ENCODE measurements around the gene CRYBB2. TPM values are rescaled to one million over a fixed set of nuclear protein-coding genes. Genes with fewer than 3 reads are reported as not detected.
A peak's percentile ranks its signal among the peaks of the same experiment; 100 is the strongest.
"Not testable (repeated sequence)": the region's sequence is repeated elsewhere in the genome, so short reads cannot be mapped to it uniquely, and the experiment has no call there.

The CRYBB2 gene, protein sequence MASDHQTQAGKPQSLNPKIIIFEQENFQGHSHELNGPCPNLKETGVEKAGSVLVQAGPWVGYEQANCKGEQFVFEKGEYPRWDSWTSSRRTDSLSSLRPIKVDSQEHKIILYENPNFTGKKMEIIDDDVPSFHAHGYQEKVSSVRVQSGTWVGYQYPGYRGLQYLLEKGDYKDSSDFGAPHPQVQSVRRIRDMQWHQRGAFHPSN
- total RNA-seq = not detected in 2 replicates

DNA sequence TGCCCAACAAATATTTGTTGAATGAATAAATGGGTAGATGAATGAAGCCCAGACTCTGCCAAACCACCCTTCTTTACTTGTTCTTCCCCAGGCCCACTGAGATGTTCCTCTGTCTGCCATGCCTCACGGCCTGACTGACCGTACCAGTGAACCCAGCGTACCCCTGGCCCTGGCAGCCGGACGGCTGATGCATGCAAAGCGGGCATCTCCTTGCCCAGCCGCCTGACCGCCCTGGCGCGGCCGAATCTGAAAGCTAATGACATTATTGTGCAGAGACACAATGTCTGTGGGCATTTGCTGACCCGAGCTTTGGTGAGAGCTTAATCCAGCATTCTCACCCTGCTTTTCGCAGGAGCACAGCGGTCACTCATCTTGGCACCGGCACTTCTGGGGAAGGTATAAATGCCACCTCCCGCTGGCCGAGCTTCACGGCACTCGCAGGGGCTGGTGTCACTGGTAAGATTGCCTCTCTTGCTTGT lies at the start of gene CRYBB2:
Gene CRYBB2, plus strand, starts transcription at position 429 of the 479 bp plus-strand sequence. CDS start 1,791 bp downstream, outside the sequence.
- no peak for DNase-seq

DNA sequence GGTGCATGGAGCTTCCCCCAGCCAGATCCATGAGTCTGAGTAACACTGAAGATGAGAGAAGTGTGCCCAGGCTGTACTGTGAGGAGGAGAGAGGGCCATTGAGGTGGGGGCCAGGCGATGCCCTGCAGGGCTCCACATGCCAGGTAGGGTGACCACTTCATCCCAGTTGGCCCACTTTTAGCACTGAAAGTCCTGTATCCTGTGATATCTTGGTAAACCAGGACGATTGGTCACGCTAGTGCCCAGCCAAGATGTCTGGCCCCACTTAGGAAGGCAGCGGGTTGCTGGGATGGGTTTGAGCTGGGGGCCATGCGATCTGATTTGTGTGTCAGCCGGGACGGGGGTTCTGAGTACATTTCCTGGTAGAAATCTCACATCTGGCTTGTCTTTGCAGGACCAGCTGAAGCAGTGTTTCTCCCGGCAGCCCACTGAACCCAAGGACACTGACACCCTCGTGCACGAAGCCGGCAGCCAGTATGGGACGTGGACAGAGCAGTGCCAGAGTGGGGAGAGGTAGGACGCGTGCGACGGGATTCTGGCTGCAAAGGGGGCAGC lies 48.9 kb upstream of the CRYBB2 start:
- DNase-seq = no peak

DNA sequence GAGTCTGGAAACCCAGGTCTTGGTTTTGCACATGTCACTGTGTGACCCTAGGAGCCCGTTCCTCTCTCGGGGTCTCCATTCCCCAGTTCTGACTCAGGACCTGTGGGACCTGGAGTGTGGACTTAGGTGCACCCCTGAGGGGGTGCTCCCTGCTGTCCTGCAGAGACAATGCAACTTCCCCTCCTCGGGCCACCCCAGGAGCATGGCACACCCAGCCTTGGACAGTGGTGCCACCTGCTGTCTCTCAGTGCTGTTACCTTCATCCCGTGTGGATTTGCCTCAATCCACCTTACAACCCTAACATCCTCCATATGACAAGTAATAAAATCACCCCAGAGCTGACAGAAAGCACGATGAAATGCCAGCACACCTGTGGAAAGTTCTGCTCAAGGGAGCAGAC lies 47.3 kb upstream of the CRYBB2 start:
- DNase-seq = peak; percentile 67

DNA sequence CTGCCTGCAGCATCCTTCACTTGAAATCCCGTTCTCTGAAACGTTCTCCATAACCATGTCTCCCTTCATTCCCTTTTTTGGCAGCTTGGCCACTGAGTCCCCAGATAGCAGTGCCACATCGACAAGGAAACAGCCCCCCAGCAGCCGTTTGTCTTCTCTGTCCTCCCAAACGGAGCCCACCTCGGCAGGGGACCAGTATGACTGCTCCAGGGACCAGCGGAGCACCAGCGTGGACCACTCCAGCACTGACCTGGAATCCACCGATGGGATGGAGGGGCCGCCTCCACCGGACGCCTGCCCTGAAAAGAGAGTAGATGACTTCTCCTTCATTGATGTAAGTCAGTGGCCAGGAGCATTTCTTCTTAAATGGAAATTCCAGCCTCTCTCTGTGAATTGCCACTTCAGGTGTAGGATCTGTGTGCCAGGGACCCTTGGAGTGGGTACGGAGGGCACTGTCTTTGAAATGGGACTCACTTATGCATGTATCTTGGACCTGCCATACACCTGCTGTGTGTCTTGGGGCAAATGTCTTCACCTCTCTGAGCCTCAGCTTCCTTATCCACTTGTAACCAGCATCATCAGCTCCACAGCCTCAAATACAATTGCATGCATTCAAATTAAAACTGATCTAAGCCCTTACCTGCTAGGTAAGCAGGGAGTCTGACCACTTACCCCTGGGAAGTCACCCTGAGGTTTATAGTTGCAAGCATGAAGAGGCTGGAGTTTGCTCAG lies 45.1 kb upstream of the CRYBB2 start:
- no peak for DNase-seq

DNA sequence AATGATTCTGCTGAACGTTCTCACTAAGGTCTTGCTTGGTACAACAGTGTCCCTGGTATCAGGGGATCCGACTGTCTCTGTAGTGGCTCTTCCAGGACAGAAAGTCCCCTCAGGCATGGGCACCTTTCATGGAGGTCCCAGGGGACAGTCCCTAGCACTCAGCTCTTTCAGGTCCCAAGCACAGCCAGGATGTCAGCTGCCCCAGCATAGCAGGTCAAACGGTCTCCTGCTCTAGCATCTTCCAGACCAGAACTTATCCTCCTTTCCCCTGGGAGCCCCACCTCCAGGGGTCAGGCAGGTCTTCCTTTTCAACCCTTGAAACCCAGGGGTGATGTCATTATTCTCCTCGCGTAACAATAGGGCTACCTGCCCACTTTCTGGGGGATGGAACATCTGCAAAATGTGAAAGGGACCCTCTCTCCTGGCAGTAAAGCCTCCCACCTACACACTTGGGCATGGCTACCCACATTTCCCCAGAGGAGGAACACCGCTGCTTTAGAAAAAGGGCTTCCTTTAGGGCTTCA lies 44.5 kb upstream of the CRYBB2 start:
- no peak for DNase-seq

DNA sequence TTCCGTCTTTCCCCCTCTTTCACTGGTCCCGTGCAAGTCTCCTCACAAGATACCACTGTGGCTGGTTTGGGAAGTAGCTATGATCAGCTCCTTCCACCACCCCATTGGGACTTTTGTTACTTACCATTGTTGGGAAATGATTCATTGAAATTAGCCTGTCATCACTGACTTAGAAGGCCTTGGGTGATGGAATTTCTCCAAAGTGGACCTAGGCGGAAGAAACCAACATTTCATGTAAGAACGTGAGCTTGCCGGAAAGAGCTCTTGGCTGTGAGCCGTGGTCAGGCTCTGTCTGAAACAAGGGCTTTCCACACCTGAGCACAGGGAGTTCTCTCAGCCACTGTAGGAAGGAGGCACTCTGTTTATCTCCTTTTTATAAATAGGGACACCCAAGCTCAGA lies 43.3 kb upstream of the CRYBB2 start:
- peak; percentile 46 for DNase-seq

DNA sequence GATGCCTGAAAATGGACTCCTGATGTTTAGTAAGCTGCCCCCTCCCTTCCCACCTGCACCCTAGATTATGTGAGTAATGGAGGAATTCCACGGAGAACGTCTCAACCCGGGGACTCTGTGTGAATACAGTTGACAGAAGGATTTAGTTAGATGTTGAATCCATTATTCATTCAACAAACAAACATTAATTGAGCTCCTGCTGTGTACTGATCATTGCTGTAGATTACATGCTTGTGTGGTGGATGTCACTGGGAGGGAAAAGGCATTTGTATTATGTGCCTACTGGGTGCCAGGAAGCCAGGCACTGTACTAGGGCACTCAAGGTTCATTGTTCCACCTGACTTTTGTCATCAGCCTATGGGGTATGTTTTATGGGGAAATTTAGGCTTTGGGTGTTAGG lies 42.6 kb upstream of the CRYBB2 start:
- no peak for DNase-seq

DNA sequence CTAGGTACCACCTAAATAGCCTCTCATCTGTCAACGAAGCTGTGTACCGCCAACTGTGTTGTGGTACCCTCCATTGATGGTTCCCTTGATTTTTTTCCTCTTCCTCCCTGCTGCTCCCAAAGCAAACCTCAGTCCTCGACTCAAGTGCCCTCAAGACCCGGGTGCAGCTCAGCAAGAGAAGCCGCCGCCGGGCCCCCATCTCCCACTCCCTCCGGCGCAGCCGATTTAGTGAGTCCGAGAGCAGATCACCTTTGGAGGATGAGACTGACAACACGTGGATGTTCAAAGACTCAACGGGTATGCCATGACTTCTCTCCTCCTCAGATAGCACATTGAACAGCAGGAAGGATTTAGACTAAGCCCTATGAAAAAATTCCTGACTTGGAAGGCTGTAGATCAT lies 42.2 kb upstream of the CRYBB2 start:
- no peak for DNase-seq

DNA sequence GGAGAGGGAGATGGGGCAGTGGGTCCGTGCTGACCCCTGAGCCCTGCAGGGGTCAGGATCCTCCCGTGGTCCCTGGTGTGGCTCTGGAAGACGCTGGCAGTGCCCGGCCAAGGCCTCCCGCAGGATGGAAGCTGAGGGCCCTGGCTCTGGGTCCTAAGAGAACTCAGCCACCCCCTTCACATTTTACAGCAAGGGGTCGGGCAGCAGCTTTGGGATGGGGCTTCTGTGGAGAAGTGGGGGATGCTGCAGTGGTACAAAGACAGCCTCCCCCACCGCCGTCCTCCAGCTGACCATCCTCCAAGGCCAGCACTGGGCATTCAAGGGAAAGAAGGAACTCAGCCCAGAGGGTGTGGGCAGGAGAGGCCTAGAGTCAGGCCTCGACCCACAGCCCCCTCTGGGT lies 41.5 kb upstream of the CRYBB2 start:
- DNase-seq = no peak

DNA sequence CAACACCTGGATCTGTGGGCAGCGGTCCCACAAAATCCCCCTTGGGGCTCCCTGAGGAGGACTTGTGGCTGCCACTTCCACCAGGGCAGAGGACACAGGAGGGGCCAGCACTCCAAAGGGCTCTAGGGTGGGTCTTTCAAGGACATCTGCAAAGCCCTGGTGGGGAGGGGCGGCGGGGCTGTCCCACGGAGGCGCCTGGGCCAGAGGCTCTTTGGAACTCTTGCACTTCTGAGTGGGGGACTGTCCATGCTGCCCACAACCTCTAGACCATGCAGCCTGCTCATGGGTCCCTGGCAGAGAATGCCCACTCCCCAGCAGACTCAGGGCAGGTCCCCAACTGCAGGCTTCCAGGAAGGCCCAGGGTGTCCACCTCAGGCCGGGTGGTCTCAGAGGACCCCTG lies 41.1 kb upstream of the CRYBB2 start:
- DNase-seq = not testable (repeated sequence)

DNA sequence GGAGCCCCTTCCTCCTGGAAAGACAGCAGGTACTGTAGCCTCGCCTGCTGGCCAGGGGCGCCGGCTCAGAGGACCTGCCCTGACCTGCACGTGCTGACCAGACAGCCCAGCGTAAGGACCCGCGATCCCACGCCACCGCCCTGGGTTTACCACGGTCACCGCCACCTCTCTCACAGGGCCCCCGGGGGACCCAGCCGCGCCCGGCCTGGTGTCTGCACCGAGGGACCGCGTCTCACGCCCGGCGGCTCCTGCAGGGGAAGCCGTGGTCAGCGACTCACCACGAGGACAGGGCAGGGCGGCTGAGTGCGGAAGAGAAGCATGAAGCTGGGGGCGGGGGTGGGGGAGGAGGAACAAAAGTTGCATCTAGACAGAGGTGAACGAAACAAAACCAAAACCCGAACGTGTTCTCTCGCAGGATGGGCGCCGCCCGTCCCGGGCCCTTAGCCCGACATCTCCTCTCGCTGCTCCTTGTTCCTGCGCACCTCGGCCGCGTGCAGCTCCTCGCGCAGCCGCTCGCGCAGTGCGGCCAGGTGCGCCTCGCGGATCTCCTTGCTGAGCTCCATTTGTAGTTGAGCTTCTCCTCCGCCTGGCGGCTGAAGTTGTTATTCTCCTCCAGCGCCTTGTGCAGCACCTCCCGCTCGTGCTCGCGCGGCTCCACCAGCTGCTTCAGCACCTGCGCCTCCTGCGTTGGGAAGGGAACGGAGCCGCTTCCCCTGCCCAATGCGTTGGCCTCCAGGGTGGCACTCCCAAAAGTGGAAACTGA lies 40.4 kb upstream of the CRYBB2 start:
- DNase-seq = not testable (repeated sequence)

DNA sequence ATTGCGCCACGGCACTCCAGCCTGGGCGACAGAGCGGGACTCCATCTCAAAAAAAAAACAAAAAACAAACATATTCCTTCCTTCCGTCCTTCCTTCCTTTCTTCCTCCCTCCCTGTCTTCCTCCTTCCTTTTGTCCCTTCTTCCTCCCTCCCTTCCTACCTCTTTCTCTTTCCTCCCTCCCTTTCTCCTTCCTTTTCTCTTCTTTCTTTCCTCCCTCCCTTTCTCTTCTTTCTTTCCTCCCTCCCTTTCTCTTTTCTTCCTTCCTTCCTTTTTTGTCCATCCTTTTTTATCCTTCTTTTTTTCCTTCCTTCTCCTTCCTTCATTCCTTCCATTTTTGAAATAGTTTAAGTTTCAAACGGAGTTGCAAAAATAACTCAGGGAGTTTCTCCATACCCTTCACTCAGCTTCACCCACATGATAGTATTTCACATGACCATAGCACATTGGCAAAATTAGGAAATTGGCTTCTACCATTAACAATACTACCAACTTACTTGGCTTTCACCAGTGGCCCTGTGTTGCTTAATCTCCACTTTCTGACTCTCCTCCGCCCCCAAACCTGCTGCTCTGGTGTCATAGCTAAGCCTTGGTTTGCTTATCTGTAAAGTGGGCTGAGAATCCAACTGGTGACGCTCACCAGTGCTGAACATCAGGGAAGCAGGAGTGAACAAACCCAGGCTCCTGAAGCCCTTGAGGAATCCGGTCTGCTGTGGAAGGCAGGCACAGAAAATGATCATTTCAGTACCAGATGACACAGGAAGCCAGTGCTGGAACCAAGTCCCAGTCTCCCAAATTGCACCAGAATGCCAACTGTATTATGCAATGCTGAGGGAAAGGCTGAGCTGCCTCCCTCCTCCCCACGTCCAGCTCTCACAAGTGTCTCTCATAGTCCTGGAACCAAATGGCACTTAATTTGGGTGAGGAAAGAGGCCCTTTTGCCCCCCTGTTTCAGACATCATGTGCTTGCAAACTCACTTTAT lies 37.0 kb upstream of the CRYBB2 start:
- DNase-seq = no peak

DNA sequence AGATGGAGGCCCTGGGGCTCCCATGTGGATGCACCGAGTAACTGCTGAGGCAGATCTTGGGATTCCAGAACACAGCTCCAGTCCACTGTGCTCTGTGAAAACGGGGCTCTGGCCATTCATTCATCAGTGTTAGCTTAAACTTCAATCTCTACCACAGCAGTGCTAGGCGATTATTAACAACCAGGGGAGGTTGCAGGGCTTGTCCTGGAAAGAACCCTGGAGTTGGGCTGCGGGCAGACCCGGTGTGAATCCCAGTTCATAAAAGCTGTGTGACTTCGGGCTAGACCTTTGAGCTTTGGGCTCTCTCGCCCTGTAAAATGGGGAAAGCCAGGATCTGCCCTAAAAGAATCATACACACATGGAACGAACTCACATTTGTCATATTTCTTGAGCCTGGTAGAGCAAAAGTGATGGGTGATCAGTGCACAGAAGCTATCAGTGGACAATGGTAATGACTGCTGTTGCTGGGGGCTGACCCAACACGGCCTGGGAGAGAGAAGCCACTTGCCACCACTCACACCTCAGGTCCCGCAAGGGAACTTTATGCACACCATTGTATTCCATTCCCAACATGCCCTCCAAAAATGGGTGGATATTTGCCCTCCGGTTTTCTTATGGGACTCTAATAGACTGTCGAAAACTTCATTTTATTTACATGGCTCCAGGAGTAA lies 35.4 kb upstream of the CRYBB2 start:
- DNase-seq = no peak

DNA sequence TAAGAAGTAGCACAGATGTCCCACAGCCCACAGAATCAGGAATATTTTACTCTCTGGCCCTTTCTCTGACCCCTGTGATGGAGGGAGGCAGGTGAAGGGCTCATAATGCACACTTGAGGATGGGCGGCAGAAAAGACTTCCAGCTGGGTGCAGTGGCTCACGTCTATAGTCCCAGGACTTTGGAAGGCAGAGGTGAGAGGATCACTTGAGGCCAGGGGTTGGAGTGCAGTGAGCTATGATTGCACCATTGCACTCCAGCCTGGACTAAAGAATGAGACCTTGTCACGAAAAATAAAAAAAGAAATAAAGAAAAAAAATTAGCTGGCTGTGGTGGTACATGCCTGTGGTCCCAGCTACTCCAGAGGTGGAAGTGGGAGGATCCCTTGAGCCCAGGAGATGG lies 33.3 kb upstream of the CRYBB2 start:
- no peak for DNase-seq

DNA sequence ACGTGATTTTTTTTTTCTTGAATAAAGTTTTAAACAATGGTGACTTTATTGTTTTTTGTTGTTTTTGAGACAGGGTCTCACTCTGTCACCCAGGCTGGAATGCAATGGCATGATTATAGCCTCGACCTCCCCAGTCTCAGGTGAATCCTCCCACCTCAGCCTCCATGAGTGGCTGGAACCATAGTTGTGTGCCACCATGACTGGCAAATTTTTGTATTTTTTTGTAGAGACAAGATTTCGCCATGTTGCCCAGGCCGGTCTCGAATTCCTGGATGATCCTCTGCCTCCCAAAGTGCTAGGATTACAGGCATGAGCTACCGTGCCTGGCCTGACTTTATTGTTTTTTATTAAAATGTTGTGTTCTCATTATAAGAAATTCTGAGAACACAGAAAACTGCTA lies 32.0 kb upstream of the CRYBB2 start:
- DNase-seq = no peak

DNA sequence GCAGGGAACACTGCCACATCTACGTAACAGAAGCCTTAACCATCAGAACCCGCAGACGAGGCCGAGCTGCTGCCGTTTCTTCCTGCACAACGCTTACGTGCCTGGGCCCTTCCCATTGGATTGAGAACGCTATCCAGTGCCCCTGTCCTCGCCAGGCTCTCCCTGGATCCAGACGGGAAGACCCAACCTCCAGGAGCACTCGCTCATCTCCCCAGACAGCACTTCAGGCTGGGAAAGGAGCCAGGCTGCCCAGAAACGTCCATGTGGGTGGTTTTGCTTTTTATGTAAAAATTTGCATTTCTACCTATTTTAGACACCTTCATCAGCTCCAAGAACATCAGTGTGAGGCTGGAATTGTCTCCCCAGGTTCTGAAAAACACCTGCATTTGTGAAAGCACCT lies 27.0 kb upstream of the CRYBB2 start:
- DNase-seq = no peak

DNA sequence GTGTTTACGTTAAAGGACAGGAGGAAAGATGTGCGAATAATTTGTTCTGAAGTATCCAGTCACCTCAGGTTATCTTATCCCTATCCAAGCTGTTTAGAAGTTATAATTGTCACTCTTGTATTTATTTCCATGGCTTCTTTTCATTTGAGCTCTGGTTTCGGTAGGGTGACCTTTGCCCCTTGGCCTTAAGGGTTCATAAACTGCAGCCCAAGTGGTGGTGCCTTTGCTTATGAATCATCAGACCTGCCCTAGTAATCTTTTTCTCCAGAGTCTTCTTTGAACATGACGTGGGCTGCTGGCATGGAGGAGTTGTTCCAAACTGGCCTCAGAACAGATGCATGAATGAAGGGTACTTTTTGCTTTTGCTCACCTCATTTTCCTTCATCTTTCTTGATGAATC lies 26.3 kb upstream of the CRYBB2 start:
- DNase-seq = no peak

DNA sequence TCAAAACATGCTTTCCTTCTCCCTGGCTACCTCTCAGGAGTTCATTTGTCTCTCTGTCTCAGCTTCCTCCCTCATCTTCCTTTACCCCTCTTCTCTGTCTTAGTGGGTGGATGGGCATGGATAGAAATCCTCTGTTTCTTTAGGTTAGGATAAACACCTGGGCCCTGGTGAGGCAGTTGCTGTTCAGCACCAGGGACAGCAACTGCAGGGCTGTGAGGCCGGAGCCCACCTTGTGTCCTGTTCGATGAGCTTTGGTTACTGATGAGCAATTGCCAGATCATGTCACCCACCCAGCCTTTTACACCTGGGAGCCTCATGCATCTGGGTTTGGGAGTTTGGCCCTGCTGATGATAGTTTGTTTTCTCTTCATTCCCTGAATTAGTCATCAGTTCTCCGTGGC lies 25.9 kb upstream of the CRYBB2 start:
- peak; percentile 12 for DNase-seq

DNA sequence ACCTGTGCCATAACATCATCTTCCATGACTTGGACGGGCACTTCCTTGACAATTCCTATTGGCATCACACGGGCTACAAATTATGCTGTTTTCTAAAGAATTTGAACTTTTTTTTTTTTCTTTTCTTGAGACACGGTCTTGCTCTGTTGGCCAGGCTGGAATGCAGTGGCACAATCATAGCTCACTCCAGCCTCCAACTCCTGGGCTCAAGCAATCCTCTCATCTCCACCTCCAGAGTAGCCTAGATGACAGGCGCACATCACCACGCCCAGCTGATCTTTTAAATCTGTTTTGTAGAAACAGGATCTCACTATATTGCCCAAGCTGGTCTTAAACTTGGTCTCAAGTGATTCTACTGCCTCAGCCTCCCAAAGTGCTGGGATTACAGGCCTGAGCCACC lies 23.1 kb upstream of the CRYBB2 start:
- no peak for DNase-seq

DNA sequence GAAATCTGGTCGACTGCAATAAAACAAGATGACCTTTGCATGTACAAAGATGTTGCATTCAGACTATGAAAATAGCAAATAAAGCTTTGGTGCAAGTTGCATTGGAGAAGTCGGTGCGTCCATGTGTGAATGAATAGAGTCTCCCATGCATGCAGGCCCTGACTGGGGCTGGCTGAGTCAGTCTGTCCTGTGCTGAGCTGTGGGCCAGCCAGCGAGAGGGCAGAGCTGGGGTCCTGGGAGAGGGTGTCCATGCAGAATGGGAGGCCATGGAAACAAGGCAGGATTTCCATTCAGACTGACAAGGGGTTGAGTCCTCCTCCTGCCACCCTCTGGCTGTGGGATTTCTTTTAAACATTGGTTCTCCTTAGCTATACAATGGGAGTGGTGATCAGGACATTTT lies 22.1 kb upstream of the CRYBB2 start:
- no peak for DNase-seq
